Fibroblast of lung (primary cell): ENCODE data around the gene SCIMP. TPM values are rescaled to one million over a fixed set of nuclear protein-coding genes. Genes with fewer than 3 reads are reported as not detected.

Experiments
- DNase-seq, 2 donors: peaks; one replicate each; pipeline versions ENCODE4 v3.0.0 to v3.0.0-alpha.2; 2010; ENCODE audit warnings: low read depth in 2 of 2
- H2AFZ ChIP-seq: 2 replicates; pipeline ENCODE4 v1.5.1; 2012; ENCODE audit warnings: low read length, control low read depth, inconsistent platforms
- H3K27ac ChIP-seq: 2 replicates; pipeline ENCODE4 v1.5.1; 2011; ENCODE audit warnings: low read length, control low read depth; ENCODE audit not compliant: insufficient read depth
- H3K27me3 ChIP-seq: 2 replicates; pipeline ENCODE4 v1.5.1; 2011; ENCODE audit warnings: mild to moderate bottlenecking, low read length; ENCODE audit not compliant: control insufficient read depth, insufficient read depth
- H3K36me3 ChIP-seq: 2 replicates; pipeline ENCODE4 v1.5.1; 2011; ENCODE audit warnings: low read length; ENCODE audit not compliant: control insufficient read depth, insufficient read depth
- H3K4me1 ChIP-seq: 2 replicates; pipeline ENCODE4 v1.5.1; 2011; ENCODE audit warnings: low read length; ENCODE audit not compliant: control insufficient read depth, insufficient read depth; ENCODE audit errors: extremely low read depth
- H3K4me2 ChIP-seq: 2 replicates; pipeline ENCODE4 v1.5.1; 2011; ENCODE audit warnings: low read length, control low read depth; ENCODE audit not compliant: insufficient read depth; ENCODE audit errors: extremely low read depth
- H3K4me3 ChIP-seq, 4 experiments: fragments of 200-600 bp in 1 of 4; sonication (generic) in 1 of 4; replicated peaks in 1 of 4; 2 replicates each; pipeline ENCODE4 v1.5.1; 2011 to 2016; ENCODE audit warnings: low read length in 4 of 4, low read depth in 3 of 4, mild to moderate bottlenecking in 3 of 4, control low read depth in 2 of 4, inconsistent platforms in 1 of 4, mixed read lengths in 1 of 4; ENCODE audit not compliant: insufficient read depth in 1 of 4; ENCODE audit errors: control extremely low read depth in 1 of 4
- H3K79me2 ChIP-seq: 2 replicates; pipeline ENCODE4 v1.5.1; 2012; ENCODE audit warnings: mild to moderate bottlenecking, low read length, inconsistent platforms; ENCODE audit not compliant: control insufficient read depth, insufficient read depth
- H3K9ac ChIP-seq: 2 replicates; pipeline ENCODE4 v1.5.1; 2011; ENCODE audit warnings: mild to moderate bottlenecking, low read length, control low read depth; ENCODE audit not compliant: insufficient read depth
- H3K9me3 ChIP-seq: 2 replicates; pipeline ENCODE4 v1.5.1; 2012; ENCODE audit warnings: low read depth, low read length; ENCODE audit not compliant: control insufficient read depth, insufficient read depth
- H4K20me1 ChIP-seq: 2 replicates; pipeline ENCODE4 v1.5.1; 2011; ENCODE audit warnings: low read length; ENCODE audit not compliant: control insufficient read depth, insufficient read depth; ENCODE audit errors: extremely low read depth
- CTCF ChIP-seq, 2 donors: IDR thresholded peaks in 1 of 2; conservative IDR thresholded peaks in 1 of 2; 1 replicate in 1 of 2; 2 replicates in 1 of 2; pipeline ENCODE4 v1.5.1; 2011 to 2012; ENCODE audit warnings: low read length in 2 of 2, control low read depth in 1 of 2, inconsistent platforms in 1 of 2, low read depth in 1 of 2, mild to moderate bottlenecking in 1 of 2
- EZH2 ChIP-seq: IDR thresholded peaks from 2 replicates; pipeline ENCODE4 v1.5.1; 2012; ENCODE audit warnings: low read length, control low read depth, mild to moderate bottlenecking; ENCODE audit errors: missing control alignments
- polyA plus RNA-seq, 2 donors: library from polyadenylated mRNA; depleted of rRNA in 1 of 2; stranded (reverse) in 1 of 2; unstranded in 1 of 2; fragments of >200 nt; gene quantifications; 2 replicates each; pipeline ENCODE4 v1.2.1, GENCODE V29; 2011 to 2012; ENCODE audit warnings: missing spikeins in 1 of 2
- total RNA-seq: library from RNA; depleted of rRNA; stranded (reverse); fragments of >200 nt; gene quantifications from 2 replicates; pipeline ENCODE4 v1.2.1, GENCODE V29; 2014

Gene SCIMP
- total and polyA plus RNA-seq, 2 donors (not counting 1 experiment from before 2014, with no cell fraction given) = not detected

GRCh38 chr17:5201011-5201410, 33.6 kb downstream of the SCIMP start:
- no peaks in the 10 kb centered on the region for H3K9me3 ChIP-seq
- H4K20me1 ChIP-seq = no peaks in the 10 kb centered on the region
- no peak overlapping the region for H2AFZ ChIP-seq
- DNase-seq = no peak
- no peak overlapping the region for H3K4me2 ChIP-seq
- no peak overlapping the region for H3K27ac ChIP-seq
- H3K9ac ChIP-seq = no peak overlapping the region
- no peaks in the 10 kb centered on the region for H3K27me3 ChIP-seq
- TF ChIP-seq EZH2 (no peak), CTCF (conservative IDR thresholded peaks at IDR 0.05 in 1 of 2, IDR thresholded peaks at IDR 0.05 in 1 of 2; ENCODE audit: low read depth in 1 of 2, low read length in 2 of 2) (no peak)
- no peaks in the 10 kb centered on the region for H3K4me1 ChIP-seq
- no peak overlapping the region for H3K4me3 ChIP-seq
- H3K79me2 ChIP-seq = no peaks in the 10 kb centered on the region
- no peaks in the 10 kb centered on the region for H3K36me3 ChIP-seq

GRCh38 chr17:5200360-5200759, 34.3 kb downstream of the SCIMP start:
- Histone ChIP-seq H4K20me1 (no peaks in the 10 kb centered on the region), H3K27me3 (no peaks in the 10 kb centered on the region), H2AFZ (no peak overlapping the region), H3K9me3 (no peaks in the 10 kb centered on the region), H3K4me1 (no peaks in the 10 kb centered on the region), H3K4me3 (no peak overlapping the region), H3K4me2 (no peak overlapping the region), H3K9ac (no peak overlapping the region), H3K36me3 (no peaks in the 10 kb centered on the region), H3K79me2 (no peaks in the 10 kb centered on the region), H3K27ac (no peak overlapping the region)
- TF ChIP-seq CTCF (conservative IDR thresholded peaks at IDR 0.05 in 1 of 2, IDR thresholded peaks at IDR 0.05 in 1 of 2; ENCODE audit: low read depth in 1 of 2, low read length in 2 of 2) (no peak), EZH2 (no peak)
- no peak for DNase-seq

GRCh38 chr17:5198472-5198871, 36.2 kb downstream of the SCIMP start:
- TF ChIP-seq CTCF (conservative IDR thresholded peaks at IDR 0.05 in 1 of 2, IDR thresholded peaks at IDR 0.05 in 1 of 2; ENCODE audit: low read depth in 1 of 2, low read length in 2 of 2) (no peak), EZH2 (no peak)
- no peaks in the 10 kb centered on the region for H3K36me3 ChIP-seq
- H3K27ac ChIP-seq = no peak overlapping the region

More at GRCh38 chr17:5198472-5198871, 36.2 kb downstream of the SCIMP start:
- Histone ChIP-seq H3K79me2 (no peaks in the 10 kb centered on the region), H3K4me1 (no peaks in the 10 kb centered on the region), H3K4me2 (no peak overlapping the region), H3K9me3 (no peaks in the 10 kb centered on the region), H3K27me3 (no peaks in the 10 kb centered on the region), H2AFZ (no peak overlapping the region), H3K9ac (no peak overlapping the region), H3K4me3 (no peak overlapping the region), H4K20me1 (no peaks in the 10 kb centered on the region)
- no peak for DNase-seq
